ENCODE measurements around the gene VCPKMT.

The VCPKMT gene

DNA sequence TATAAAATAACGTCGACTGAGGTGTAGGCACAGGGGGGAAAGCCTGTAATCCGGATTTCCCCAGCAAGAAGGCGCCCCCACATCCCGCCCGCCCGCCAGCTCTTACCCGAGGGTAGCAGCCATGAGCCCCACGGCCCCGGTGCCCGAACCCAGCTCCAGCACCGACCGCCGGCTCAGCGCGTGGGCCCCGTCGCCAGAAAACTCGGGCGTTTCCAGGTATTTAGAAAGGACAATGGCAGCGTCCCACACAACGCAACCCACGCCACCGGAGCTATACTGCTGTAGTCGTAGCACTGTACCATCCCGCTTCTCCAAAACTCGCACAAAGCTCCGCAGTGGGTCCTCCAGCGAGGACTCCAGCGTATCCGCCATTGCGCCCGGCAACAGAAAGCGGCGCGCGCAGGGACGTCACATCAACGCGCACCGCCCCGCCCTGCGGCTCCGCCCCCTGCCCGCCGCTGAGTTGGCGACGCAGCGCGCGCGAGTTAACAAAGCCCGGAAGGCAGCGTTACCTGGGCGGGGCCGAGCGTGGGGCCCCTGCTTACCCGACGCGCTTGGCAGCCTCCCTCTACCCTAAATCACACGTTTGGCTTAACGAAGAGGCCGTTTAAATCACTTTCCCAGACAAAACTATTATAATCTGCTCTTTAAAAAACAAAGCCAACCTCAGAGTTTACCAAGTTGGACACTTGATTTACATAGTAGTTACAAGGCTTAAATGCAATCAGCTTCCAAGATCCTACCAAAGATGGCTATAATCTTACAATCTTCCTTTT, at the start of gene VCPKMT:
VCPKMT (minus strand) TSS at position 392 of the 776 bp plus-strand sequence; CDS start at position 372, 20 bp downstream.
- DNase-seq: peak; percentile 96

DNA sequence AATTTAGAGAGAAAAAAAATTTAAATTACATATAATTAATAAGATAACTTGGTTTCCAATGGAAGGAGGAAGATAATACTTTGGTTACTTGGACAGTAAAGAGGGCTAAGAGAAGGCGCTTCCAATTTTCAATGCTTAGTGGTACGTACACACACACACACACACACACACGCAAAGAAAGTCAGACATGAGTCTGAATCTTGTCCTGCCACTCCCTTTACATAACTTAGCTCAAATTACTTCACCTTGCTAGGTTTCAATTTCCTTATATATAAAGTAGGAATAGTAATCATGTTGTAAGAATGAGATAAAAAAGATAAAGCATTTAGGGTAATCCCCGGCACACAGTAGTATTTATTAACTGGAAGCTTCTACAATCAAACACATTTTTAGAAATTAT, 39.7 kb upstream of the VCPKMT start:
- DNase-seq: no peak

DNA sequence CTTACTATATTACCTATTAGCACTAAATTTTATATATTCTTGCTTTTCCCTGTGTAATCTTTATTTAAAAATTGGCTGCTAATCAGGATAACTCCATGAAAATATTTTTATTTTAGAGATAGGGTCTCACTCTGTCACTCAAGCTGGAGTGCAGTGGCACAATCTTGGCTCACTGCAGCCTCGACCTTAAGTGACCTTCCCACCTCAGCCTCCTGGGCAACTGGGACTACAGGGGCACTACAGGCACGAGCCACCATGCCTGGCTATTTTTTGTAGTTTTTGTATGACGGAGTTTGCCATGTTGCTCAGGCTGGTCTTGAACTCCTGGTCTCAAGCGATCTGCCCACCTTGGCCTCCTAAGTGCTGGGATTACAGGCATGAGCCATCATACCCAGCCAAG, 32.4 kb upstream of the VCPKMT start:
- no peak for DNase-seq

DNA sequence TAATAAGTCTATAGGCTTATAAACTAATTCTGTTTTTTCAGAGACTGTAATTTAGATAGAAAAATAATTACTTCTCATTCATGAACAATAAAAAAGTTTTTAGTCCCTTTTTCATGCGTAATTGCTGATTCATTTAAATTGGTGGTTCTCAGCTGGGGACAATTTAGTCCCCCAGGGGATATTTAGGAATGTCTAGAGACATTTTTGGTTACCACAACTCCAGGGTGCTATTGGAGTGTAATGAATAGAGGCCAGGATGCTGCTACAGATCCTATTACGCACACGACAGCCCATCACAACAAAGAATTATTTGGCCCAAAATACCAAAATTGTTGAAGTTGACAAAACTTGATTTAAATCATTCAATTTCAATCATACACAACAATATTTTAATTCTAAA, 22.8 kb upstream of the VCPKMT start:
- no peak for DNase-seq

DNA sequence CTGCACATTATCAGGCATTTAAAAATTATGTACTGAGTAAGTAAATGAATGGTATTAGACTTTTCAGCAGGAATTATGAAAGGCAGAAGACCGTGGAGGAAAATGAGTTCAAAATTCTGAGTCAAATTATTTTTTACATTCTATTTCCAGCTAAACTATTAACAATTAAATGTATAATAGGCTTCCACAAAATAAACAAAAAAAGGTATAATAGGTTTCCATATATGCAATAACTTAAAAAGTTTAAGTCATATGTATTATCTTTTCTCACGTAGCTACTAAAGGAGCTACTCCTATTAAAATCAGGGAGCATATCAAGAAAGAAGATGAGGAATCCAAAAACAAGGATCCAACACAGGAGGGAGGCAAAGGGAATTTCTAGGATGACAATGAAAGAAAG, 11.4 kb upstream of the VCPKMT start:
- DNase-seq: no peak

DNA sequence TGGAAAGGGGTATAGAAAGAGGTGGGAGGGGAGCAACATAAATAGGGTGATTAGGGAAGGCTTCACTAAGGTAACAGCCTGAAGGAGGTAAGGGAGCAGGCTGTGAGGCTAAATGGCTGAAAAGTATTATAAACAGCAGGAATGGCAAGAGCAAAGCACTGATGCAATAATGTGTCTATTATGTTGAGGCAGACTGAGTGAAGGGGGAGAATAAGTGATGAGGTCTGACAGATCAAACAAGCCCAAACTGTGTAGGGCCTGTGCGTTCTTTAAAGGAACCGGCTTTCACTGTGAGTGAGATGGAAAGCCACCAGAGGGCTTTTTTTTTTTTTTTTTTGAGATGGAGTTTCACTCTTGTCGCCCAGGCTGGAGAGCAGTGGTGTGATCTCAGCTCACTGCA, 6.7 kb upstream of the VCPKMT start:
- no peak for DNase-seq

DNA sequence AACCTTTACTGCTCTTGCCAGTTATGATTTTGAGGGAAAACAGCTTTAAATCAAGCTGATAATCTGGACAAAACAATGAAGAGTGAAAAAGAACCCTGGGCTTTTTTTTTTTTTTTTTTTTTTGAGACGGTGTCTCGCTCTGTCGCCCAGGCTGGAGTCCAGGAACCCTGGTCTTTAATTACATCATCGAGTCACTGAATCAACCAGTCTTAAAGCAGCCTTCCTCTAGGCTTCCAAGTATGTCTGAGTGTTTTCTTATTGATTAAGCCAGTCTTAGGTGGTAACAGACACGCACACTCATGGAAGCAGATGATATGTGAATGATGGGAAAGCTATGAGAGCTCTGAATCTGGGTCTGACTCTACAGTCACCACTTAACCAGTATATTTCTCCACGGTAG, 5.9 kb upstream of the VCPKMT start:
- DNase-seq: no peak

DNA sequence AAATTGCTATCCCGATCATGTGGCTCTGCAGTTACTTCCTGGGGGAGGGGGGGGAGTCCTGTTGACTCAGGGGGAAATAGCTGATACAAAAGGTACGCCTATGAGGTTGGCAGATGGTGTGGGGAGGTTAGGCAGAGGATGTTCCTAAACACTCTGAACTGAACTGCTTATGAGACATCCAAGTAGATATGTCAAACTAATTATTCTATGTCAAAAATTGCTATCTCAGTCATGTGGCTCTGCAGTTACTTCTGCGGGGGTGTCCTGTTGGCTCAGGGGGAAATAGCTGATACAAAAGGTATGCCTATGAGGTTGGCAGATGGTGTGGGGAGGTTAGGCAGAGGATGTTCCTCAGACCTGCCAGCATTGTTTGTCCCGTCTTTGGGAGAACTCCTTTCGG, 5.1 kb upstream of the VCPKMT start:
- DNase-seq: no peak

DNA sequence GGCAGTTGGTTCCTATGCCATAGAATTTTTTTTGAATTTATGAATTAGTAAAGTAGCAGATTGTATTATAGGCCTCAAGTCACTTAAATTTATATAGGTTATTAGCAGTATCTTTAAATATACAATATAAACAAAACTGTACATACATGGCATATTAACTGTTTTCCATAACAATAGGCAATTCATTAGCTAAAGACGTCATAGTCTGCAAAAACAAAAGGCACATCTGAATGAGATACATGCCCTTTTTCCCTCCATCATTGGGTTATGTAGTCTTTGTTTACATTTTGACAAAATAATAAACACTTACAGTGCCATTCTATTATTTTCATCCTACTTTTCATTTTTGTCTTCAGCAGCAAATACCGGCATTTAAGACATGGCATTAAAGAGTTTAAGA, 1.1 kb upstream of the VCPKMT start:
- no peak for DNase-seq

DNA sequence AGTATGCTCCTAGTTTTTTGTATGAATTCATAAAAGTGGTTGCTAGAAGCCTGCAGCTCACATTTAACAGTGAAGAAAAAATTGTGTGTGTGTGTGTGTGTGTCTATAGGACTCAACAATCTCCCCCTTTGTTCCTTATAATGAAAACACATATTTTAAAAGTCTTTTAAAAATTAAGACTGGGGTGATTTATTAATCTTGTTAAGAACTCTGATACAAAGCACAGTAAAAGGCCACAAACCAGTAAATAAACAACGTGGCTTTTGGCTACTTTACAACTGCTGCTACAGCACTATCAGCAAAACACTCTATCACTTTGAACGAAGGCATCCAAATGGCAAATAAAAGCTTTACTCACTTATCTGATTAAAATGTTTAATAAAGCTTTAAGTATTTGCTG, 594 bp upstream of the VCPKMT start:
- no peak for DNase-seq

DNA sequence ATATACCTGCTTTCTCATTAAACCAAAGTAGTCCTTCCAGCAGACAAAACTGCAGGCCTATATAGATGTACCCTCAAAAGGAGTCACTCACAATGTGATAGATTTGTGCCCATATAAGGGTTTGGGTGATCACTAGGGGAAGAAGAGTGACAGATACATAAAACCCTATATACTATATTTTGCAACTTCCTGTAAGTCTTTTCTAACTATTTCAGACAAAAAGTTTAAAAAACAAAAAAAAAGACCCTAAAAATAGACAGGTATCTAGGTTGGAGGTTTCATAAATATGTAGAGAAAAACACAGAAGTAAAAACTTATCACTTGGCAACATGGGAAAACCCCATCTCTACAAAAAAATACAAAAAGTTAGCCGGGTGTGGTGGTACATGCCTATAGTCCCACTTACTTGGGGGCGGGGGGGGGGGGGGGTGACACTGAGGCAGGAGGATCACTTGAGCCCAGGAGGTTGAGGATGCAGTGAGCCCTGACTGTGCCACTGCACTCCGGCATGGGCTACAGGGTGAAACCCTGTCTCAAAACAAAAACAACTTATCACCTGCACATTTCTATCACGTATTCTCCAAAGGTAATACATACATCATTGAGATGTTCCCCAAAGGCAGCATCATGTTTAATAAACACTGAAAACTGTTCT, 2.9 kb downstream of the VCPKMT start:
- no peak for DNase-seq

DNA sequence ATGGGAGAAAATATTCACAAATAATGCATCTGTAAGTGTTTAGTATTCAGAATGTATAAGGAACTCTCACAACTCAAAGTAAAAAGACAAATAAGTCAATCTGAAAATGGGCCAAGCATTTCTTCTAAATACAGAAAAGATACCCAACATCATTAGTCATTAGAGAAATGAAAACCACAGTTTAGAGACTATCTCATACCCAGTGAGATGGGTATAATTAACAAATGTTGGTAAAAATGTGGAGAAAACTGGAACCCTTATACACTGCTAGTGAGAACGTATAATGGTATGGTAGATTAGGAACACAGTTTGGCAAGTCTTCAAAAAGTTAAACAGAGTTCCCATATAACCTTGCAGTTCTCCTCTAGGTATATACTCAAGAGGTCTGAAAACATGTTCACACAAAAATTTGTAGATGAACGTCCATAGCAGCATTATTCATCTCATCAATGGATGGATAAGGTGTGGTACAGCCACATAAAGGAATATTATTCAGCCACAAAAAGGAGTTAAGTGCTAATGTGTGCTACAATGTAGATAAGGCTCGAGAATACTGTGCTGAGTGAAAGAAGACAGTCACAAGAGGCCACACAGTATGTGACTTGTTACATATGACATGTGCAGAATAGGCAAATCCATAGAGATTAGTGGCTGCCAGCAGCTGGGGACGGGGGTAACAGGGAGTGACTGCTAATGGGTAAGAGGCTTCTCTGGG, 5.9 kb downstream of the VCPKMT start:
- DNase-seq: no peak

DNA sequence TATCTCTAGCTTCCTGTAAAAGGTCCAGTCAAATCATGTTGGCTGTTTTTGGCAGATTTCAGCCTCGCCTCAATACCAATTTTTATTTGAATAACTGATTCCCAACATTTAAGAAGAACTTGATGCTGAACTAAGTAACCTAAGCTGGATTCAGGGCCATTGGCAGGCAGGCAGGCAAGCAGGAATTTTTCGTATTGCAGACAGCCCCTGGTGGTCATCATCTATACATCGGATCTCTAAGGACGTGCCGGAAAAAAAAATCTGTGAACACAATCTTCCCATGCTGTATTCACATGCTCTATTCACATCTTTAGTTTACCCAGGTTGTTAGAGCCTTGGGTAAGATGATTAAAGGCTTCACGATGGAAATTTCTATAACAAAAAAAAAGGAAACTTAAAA, 7.0 kb downstream of the VCPKMT start:
- DNase-seq: peak; percentile 3

DNA sequence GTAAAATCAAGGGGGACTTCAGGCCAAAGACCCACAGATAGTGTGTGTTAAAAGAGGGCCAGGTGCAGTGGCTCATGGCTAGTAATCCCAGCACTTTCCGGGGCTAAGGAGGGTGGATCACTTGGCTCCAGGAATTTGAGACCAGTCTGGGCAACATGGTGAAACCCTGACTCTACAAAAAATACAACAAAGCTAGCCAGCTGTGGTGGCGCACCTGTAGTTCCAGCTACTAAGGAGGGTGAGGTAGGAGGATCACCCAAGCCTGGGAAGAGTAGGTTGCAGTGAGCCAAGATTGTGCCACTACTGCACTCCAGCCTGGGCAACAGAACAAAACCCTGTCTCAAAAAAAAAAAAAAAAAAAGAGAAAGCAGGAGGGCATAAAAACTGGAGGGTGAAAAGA, 8.5 kb downstream of the VCPKMT start:
- no peak for DNase-seq

DNA sequence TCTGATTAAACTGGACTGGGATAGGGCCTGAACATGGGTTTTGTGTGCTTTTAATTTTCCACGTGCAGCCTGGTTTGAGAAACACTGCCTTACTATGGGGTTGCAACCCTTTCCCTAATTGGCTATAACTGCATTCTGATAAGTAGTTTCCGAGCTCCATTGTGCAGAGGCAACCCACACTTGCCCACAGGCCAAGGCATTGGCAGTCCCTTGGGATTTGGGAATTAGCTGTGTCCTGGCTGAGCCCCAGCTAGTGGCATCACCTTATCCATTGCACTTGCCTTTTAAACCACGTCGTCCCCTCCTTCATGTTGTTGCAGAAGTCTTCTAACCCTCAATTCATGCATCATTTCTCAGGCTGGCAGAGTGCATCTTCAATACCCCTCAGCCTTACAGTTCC, 10.2 kb downstream of the VCPKMT start:
- no peak for DNase-seq

DNA sequence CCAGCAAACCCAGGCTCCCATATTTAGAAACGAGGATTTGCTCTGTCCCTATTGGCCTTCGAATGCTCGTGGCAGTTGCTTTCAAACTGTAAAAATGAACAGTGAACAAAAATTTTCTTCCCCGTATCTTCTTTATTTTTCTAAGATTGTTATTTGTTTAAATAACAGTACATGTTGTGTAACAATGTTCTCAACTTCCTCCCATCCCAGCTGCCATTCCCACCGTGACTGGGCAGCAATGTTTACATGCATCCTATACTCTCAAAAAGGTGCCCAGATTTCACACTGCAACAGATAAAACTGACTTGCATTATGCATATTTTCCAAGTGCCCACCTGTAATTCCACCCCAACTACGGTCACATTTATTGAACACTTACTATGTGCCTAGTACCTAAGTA, 12.8 kb downstream of the VCPKMT start:
- no peak for DNase-seq

DNA sequence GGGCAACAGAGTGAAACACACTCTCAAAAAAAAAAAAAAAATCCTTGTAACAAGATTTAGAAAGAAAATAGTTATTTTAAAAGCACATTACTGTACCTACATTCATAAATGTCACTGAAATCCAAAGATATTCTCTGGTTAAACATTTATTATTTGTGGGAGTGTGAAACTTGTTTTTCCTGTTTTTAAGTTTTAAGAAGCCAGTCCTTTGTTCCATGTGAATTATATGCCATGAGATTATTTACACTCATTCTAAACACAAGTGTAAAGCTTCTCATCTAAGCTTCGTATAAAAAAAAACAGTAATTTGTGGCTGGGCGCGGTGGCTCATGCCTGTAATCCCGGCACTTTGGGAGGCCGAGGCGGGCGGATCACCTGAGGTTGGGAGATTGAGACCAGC, 15.0 kb downstream of the VCPKMT start:
- no peak for DNase-seq

DNA sequence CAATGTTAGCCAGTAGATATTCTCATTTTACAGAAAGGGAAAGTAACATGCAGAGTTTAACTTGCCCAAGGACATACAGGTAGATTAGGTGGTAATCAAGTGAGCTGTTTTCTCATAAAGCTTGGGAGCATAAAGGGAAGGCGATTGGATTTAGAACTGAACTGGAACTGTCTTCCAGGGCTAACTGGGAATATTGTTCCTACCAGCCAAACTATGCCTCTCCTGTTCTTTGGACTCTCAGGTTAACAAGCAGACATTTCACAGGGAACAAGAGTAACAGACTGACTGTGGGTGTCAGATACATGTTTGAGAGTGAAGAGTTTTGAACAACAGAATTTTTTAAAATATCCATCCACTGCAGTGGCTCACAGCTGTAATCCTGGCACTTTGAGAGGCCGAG, 15.6 kb downstream of the VCPKMT start:
- DNase-seq: no peak

DNA sequence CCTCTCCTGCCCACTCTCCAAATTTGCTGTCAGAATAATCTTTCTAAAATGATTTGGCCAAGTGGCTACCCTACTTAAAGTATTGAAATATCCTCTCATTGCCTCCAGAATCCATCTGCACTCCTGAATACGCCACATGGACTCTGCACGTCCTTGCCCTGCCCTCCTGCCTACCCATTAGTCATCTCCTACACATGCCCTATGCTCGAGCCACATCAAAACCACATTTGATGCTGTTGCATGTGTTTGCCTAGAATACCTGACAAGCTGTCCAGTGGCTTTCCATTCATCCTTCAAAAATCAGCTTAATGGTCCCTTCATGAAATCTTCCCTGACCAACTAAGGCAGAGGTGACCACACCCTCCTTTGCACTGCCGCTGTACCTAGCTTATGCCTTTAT, 17.0 kb downstream of the VCPKMT start:
- DNase-seq: no peak

DNA sequence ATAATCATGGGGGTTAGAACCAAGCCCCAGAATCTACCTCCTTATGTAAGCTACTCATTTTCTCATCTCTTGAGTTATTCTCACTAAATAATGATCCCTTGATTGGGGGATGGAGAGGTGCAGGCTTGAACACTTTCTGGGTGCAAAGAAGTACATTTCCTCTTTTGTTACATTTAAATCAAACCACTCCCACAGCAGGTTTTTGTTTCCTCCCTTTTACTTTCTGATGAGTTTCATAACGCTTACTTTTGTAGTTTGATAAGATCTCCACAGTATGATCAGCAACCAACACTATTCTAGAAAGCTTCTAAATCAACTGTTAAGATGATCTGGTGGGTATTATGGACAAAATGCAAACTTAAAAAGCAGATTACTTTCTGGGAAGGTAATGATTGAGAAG, 20.5 kb downstream of the VCPKMT start:
- DNase-seq: no peak

DNA sequence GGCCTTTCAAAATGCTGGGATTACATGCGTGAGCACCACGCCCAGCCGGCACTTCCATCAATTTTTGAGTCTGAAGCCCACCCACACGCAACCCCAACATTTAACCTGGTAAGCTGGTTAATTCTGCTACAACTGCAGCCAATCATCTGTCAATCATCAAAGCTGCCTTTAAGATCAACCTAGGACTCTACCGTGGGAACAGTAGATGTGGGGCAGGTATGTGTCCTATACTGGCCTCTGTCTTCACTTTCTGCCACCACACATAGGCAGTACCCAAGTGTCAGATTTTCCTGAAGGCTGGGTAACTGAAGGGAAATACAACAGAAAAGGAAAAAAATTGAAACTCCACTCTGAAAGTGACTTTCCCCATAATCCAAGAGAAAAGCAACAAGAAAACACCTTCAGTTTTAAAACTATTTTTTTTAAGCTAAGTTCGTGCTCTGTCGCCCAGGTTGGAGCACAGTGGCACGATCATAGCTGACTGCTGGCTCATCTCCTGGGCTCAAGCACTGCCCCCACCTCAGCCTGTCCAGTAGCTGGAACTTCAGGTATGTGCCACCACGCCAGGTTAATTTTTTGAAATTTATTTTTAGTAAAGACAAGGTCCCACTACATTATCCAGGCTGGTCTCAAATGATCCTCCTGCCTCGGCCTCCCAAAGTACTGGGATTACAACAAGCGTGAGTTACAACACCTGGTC, 22.2 kb downstream of the VCPKMT start:
- no peak for DNase-seq

DNA sequence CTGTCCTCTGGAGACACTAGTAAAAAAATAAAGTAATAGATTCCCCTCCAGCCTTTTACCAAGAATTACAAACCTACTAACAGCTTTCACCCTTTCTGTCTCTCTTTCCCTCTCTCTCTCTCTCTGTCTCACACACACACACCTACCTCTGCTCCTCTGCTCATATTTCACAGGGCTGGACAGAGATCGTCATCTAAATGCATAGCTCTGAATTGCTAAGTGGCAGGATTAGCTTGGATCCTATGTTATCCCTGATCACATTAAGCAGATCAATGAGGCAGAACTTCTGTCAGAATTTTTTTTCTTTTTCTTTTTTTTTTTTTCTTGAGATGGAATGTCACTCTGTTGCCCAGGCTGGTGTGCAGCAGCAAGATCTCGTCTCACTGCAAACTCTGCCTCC, 22.9 kb downstream of the VCPKMT start:
- no peak for DNase-seq

DNA sequence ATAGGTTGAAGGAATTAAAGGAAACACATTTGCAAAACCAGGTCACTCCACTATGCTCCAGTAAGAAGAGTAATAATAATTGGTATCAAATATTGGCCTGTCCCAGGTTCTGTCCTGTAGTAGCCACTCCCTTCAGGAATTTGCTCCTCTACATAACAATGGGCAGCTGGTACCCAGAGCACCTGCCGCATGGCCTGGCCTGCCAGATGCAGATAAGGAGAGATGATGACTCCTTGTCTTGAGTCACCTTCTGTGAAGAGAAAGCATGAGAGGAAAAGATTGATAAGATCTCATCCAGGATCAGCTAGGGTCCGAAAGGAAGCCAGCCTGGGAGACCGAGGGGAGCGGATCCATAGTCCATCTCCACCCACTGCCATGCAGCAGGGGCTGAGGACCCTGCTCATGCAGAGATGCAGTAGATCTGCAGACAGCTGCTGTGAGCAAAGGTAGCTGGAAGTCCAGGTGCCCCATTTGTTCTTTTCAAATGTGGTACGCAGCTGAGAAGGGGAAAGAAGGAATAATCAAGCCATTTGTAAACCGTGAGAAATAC, 24.3 kb downstream of the VCPKMT start:
- no peak for DNase-seq

All from NCI-H1092 treated with DMSO at 0.1 percent for 48 hours (cell line).